Measurements from ENCODE around the gene ATP10A.

The ATP10A gene

DNA sequence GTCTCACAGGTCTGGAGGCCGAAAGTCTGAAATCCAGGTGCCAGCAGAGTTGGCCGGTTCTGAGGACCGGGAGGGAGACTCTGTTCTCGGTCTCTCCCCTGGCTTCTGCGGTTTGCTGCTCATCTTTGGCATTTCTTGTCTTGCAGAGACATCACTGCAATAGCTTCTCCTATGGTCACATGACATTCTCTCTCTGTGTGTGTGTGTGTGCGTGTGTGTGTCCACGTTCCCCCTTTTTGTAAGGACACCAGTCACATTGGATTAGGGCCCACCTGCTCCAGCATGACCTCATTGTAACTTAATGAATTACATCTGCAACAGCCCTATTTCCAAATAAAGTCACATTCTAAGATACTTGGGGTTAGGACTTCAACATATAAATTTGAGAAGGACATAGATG, 12.4 kb upstream of the ATP10A start:
- no peak overlapping the region for H3K27ac ChIP-seq
- TF ChIP-seq ZFX (IDR thresholded peaks at IDR 0.05): no peak
- TF ChIP-seq, protein P1, sequence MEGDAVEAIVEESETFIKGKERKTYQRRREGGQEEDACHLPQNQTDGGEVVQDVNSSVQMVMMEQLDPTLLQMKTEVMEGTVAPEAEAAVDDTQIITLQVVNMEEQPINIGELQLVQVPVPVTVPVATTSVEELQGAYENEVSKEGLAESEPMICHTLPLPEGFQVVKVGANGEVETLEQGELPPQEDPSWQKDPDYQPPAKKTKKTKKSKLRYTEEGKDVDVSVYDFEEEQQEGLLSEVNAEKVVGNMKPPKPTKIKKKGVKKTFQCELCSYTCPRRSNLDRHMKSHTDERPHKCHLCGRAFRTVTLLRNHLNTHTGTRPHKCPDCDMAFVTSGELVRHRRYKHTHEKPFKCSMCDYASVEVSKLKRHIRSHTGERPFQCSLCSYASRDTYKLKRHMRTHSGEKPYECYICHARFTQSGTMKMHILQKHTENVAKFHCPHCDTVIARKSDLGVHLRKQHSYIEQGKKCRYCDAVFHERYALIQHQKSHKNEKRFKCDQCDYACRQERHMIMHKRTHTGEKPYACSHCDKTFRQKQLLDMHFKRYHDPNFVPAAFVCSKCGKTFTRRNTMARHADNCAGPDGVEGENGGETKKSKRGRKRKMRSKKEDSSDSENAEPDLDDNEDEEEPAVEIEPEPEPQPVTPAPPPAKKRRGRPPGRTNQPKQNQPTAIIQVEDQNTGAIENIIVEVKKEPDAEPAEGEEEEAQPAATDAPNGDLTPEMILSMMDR (conservative IDR thresholded peaks at IDR 0.05): no peak

DNA sequence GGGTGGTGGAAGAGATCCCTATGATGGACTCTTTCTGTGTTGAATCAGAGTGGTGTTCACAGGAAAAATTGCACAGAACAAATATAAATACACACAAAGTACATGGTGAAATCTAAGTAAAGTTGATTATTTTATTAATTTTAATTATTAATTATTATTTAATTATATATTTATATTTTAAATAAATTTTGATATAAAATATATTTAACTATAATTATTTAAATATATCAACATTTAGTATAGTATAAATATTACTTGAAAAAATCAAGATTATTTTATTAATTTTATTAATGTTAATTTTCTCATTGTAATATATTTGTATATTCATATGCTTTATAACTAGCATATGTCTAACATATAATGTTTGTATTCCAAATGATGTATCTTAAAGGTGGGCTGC, 11.3 kb upstream of the ATP10A start:
- H3K27ac ChIP-seq: no peak overlapping the region
- TF ChIP-seq ZFX (IDR thresholded peaks at IDR 0.05): no peak
- TF ChIP-seq, protein P1 (conservative IDR thresholded peaks at IDR 0.05): no peak

DNA sequence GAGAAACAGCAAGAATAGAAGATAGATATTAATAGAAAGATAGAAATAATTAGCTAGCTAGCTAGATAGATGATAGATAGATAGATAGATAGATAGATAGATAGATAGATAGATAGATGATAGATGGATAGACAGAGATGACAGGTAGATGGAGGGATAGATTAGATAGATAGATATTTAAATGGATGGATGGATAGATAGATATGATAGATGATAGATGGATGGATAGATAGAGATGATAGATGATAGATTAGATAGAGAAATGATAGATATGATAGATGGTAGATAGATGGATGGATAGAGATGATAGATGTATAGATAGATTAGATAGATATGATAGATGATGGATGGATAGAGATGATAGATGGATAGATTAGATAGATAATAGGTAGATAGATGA, 8.3 kb upstream of the ATP10A start:
- no peak for TF ChIP-seq ZFX (IDR thresholded peaks at IDR 0.05)
- TF ChIP-seq, protein P1 (conservative IDR thresholded peaks at IDR 0.05): no peak
- H3K27ac ChIP-seq: no peak overlapping the region

DNA sequence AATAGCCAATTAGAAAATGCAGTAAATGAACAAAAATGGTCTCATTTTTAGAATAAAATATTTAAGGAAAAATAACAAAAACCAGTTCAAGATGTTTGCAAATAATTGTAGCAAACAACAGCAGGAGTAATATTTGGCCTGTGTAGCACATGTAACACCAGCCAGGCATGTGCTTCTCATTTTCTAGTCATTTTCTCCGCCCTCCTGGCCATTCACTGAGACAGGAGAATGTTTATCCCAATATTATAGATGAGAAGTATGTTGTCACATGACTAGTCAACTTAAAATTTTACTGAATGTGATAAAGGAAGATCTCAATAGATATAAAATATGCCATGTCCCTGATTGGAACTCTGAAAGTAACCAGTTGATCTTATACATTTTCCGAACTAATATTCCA, 7.8 kb upstream of the ATP10A start:
- H3K27ac ChIP-seq: no peak overlapping the region
- TF ChIP-seq, protein P1 (conservative IDR thresholded peaks at IDR 0.05): no peak
- no peak for TF ChIP-seq ZFX (IDR thresholded peaks at IDR 0.05)

DNA sequence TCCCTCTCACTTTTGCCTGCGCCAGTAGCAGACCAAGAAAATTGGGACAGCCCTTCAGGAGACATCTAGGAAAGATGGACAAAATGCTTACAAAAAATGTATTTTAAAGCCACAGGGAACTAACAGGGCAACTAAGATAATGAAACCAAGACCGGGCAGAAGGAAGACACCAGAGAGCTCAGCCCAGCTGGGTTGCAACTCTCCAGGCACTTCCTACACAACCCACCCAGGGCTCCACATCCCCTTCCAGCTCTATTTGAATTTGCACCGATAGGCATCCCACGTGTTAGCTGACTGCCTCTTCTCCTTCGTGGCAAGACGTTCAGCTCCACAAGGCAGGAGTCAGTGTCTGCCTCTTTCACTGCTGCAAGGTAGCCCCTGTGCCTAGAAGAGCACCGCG, 6.6 kb upstream of the ATP10A start:
- H3K27ac ChIP-seq: no peak overlapping the region
- no peak for TF ChIP-seq ZFX (IDR thresholded peaks at IDR 0.05)
- TF ChIP-seq, protein P1 (conservative IDR thresholded peaks at IDR 0.05): no peak

DNA sequence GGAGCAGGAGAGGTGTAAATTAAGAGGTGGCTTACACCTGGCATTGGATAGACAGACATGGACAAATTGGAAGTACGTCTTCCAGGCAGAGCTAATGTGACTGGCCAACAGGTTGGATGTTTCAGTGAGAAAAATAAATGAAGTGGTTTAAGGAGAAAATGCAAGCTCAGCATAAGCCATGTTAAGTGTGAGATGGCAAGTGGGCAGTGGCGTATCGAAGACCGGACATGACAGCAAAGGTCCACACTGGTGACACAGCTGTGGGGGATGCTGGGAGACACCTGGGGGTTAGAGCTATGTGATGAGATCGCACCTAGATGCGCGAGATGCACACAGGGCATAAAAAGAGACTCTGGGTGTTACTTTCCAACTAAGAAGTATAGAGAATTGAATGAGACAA, 3.7 kb upstream of the ATP10A start:
- TF ChIP-seq, protein P1 (conservative IDR thresholded peaks at IDR 0.05): no peak
- no peak for TF ChIP-seq ZFX (IDR thresholded peaks at IDR 0.05)
- H3K27ac ChIP-seq: no peak overlapping the region

DNA sequence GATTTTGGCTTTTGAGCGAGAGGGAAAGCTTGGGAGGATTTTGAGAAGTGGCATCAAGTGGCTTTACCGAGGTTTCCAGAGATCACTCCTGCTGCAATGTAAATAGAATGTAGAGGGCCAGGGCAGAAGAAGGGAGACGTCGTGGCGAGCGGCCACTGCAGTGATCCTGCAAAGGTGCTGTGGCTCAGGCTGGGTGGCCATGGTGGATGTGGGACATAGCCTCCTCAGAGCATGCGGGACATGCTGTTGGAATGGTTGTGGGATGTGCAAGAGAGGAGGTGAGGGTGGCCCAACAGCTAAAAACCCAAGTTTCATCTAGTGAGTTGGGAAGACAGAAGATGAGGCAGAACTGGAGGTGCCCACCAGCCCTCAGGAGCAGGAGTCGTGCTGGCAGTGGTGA, 3.1 kb upstream of the ATP10A start:
- TF ChIP-seq ZFX (IDR thresholded peaks at IDR 0.05): no peak
- TF ChIP-seq, protein P1 (conservative IDR thresholded peaks at IDR 0.05): no peak
- H3K27ac ChIP-seq: no peak overlapping the region
